Uterine smooth muscle cell (primary cell): ENCODE data around the gene CEACAM16. TPM values are rescaled to one million over a fixed set of nuclear protein-coding genes. Genes with fewer than 3 reads are reported as not detected.

ENCODE experiments used
- total RNA-seq: library from RNA; depleted of rRNA; stranded (reverse); fragments of >200 nt; gene quantifications from 2 replicates; pipeline ENCODE4 v1.2.3, GENCODE V29; 2014

CEACAM16 gene
- total RNA-seq, result not detected in 2 replicates

GRCh38 chr19:44698492-44699201 lies at the start of gene CEACAM16:
CEACAM16 (plus strand) TSS chr19:44699151; CDS start chr19:44701457, 2,306 bp downstream.

GRCh38 chr19:44671400-44671799 lies 27.6 kb upstream of the CEACAM16 start, which contains the start of gene CEACAM19:
CEACAM19 (plus strand) TSS chr19:44671482; CDS start chr19:44671932, 450 bp downstream.

GRCh38 chr19:44748426-44749254 lies 49.7 kb downstream of the CEACAM16 start, which contains the start of gene BCL3:
BCL3 (plus strand) TSS chr19:44748708; CDS start chr19:44748791, 83 bp downstream.

Other genes starting within 250 kb of the CEACAM16 start
- gene ZNF180, start 198.6 kb upstream of the CEACAM16 start, total RNA-seq, result 7.6 and 12.7 TPM in 2 replicates
- gene CEACAM20, start 169.5 kb upstream of the CEACAM16 start, total RNA-seq, result not detected in 2 replicates
- gene IGSF23, start 85.6 kb upstream of the CEACAM16 start, total RNA-seq, result not detected in 2 replicates
- 80.9 and 118 TPM in 2 replicates for gene PVR, start 55.2 kb upstream of the CEACAM16 start, total RNA-seq
- gene CEACAM19, start 27.7 kb upstream of the CEACAM16 start, total RNA-seq, result 0.33 and 1.7 TPM in 2 replicates
- 3.5 and 4.0 TPM in 2 replicates for gene BCL3, start 49.6 kb downstream of the CEACAM16 start, total RNA-seq
- not detected in 2 replicates for gene CBLC, start 78.7 kb downstream of the CEACAM16 start, total RNA-seq
- 6.6 and 14.1 TPM in 2 replicates for gene BCAM, start 110.0 kb downstream of the CEACAM16 start, total RNA-seq
- 68.9 and 75.4 TPM in 2 replicates for gene NECTIN2, start 147.1 kb downstream of the CEACAM16 start, total RNA-seq
- 41.0 and 87.5 TPM in 2 replicates for gene TOMM40, start 192.1 kb downstream of the CEACAM16 start, total RNA-seq
- 1.4 and 9.6 TPM in 2 replicates for gene APOE, start 206.6 kb downstream of the CEACAM16 start, total RNA-seq
- 1.4 TPM in 1 of 2 replicates, not detected in the other for gene APOC1, start 215.5 kb downstream of the CEACAM16 start, total RNA-seq
- not detected in 2 replicates for gene APOC4, start 243.1 kb downstream of the CEACAM16 start, total RNA-seq
- gene APOC2, start 246.9 kb downstream of the CEACAM16 start, total RNA-seq, result not detected in 2 replicates